A673 (cell line): ENCODE measurements around the gene PXT1.

Experiments used
- EZH2 ChIP-seq: fragments of 200-600 bp; sonication (generic); IDR thresholded peaks from 2 replicates; pipeline ENCODE4 v1.6.1; 2017; ENCODE audit warnings: borderline replicate concordance, low read depth, mild to moderate bottlenecking, mixed read lengths, antibody characterized with exemption, low read length; ENCODE audit not compliant: poor library complexity, severe bottlenecking
- TF ChIP-seq, protein P1 (sequence below): fragments of 300-800, 200-600 bp; sonication (generic); conservative IDR thresholded peaks from 2 replicates; pipeline ENCODE4 v1.5.1; 2017; ENCODE audit warnings: low read depth, mild to moderate bottlenecking, antibody characterized with exemption, low read length, moderate library complexity, mixed read lengths

- TF ChIP-seq, protein P1, sequence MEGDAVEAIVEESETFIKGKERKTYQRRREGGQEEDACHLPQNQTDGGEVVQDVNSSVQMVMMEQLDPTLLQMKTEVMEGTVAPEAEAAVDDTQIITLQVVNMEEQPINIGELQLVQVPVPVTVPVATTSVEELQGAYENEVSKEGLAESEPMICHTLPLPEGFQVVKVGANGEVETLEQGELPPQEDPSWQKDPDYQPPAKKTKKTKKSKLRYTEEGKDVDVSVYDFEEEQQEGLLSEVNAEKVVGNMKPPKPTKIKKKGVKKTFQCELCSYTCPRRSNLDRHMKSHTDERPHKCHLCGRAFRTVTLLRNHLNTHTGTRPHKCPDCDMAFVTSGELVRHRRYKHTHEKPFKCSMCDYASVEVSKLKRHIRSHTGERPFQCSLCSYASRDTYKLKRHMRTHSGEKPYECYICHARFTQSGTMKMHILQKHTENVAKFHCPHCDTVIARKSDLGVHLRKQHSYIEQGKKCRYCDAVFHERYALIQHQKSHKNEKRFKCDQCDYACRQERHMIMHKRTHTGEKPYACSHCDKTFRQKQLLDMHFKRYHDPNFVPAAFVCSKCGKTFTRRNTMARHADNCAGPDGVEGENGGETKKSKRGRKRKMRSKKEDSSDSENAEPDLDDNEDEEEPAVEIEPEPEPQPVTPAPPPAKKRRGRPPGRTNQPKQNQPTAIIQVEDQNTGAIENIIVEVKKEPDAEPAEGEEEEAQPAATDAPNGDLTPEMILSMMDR: no peak
- TF ChIP-seq EZH2: no peak
Measured at GRCh38 chr6:36350082-36350481, 92.6 kb downstream of the PXT1 start.
